GM21825 (cell line): Measurements from ENCODE around the gene LYPD1.

Experiments
- ATAC-seq: cut with Tn5 transposase; IDR thresholded peaks from one replicate; pipeline ENCODE4 v1.9.1; 2021; ENCODE audit warnings: mild to moderate bottlenecking, moderate library complexity; ENCODE audit not compliant: unreplicated experiment

The LYPD1 gene

DNA sequence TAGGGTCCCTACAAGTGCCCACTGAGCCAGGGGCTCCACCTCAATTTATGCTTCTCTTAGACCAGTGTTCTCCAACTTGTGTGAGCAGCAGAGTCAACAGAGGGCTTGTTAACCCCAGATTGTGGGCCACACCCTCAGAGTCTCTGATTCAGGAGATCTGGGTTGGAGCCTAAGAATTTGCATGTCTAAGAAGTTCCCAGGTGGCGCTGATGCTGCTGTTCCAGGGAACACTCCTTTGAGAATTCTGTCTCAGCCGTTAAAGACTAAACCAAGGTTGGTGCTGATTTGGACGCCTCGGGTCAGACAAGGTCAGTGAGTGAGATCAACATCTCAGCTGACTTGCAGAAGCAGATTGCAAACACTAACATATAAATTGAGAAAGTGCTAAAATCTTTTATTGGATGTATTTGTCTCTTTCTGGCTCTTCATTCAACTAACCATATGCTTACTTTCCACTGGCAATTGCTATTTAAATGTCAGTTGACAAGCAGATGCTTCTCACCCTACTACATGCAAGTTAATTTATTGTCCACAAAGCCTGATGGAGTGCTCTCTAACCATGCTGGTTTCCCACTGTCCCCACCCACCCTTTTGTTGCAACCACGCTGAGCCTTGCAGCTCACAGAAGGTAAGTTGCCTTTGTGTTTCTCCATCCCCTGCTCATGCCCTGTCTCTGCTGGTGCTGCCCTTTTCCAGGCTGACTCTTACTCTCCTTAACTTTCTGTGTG is 31.5 kb downstream of the LYPD1 start:
- no peak for ATAC-seq

DNA sequence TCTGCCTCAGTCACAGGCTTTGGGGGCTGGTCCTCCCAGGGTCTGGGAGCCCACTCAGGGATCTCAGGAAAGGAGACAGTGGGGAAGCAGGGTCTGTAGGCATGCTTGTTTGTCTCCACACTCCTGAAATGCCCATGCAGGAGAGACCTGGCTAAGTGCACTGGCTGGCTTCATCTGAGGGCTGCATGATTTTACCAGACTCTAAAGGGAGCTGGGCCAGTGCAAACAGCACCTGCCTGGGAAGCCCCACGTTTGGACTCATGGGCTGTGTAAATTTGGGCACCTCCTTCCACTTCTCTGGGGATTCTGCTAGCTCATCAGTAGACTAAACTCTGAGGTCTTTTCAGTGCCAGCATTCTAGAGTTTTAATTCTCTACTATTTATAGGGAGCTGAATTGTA is 33.7 kb downstream of the LYPD1 start:
- ATAC-seq, result no peak

DNA sequence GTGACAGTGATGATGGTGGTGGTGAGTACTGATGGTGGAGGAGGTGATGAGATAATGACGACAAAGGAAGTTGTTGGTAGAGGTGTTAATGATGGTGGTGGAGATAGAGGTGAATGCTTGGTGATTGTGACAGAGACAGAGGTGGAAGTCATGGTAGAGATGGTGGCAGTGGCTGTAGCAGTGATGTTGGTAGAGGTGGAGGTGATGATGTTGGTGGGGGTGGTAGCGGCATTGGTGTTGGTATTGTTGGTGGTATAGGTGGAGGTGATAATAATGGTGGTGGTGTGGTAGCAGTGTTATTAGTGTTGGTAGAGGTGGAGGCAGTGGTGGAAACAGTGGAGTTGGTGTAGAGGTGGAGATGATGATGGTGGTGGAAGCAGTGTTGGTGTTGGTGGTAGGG is 36.4 kb downstream of the LYPD1 start:
- ATAC-seq, result no peak

DNA sequence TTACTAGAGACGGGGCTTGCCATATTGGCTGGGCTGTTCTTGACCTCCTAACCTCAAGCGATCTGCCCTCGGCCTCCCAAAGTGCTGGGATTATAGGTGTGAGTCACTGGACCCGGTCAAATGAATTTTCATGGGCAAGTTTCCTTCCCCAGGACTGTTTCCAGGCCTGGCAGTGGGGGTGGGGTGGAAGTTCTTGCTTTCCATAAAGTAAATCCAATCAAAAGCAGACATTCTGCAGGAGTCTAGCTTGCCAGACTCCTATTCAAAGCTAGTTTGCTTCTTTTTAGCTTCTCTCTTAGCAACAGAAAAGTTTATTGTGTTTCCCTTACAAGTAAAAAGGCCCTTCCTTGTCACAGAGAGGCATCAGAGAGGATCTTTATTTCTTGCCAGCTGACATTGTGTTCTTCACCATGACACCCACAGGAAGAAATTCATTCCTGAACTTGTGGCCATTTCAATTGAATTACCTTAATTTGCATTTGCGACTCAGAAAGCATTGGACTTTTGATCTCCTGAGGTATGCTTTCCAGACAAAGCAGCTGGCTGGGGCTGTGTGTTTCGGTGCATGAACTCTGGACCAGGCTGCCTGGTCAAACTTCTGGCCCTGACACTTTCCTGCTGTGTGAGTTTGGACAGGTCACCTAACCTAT is 37.9 kb downstream of the LYPD1 start:
- no peak for ATAC-seq

DNA sequence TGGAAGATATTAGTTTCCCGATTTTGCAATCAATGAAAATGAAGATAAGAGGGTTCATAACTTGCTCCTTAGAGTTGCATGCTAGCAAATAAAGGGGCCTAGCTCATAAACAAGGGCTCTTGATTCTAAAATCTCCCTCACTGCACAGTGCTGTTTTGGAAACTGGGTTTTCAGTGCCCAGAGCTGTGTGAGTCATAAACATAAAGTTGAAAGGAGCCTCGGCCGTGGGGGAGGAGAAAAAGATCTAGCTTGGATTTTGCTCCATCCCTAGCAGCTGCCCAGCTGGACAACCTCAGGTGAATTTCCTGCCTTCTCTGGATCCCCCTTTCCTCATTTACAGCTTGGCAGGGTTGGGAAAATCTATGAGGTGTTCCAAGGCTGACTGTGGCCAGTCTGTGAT is 42.5 kb downstream of the LYPD1 start:
- ATAC-seq, result no peak

DNA sequence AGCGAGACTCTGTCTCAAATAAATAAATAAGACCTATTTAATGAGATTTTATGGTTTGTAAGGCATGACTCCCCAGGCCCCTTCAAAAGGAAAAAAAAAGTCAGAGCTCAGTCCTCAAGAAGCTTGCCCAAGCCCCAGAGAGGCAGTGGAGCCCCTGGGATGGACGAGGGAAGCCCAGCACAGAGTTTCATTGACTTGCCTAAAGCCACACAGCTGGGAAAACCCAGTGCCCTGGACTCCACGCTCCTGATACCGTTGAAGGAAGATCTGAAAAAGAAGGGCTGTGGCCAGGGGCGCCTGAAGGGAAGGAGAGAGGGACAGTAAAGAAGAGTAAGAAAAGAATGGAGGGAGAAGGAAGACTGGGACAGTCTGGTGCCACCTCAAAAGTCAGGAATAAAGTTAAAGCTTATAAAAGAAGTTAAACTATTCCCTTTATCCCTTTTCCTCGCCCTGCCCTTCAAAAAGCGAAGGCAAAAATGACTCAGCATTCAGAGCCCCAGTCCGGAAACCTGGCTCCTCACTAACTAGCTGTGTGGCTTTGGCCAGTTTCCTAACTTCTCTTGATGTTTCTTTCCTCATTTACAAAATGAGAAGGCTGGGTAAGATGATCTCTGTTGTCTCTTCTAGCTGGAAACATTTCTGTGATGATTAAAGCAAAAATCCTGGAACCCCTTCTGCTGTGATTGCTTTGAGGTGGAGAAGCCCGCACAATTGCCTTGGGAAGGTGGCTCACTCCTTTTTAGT is 46.7 kb downstream of the LYPD1 start:
- no peak for ATAC-seq

DNA sequence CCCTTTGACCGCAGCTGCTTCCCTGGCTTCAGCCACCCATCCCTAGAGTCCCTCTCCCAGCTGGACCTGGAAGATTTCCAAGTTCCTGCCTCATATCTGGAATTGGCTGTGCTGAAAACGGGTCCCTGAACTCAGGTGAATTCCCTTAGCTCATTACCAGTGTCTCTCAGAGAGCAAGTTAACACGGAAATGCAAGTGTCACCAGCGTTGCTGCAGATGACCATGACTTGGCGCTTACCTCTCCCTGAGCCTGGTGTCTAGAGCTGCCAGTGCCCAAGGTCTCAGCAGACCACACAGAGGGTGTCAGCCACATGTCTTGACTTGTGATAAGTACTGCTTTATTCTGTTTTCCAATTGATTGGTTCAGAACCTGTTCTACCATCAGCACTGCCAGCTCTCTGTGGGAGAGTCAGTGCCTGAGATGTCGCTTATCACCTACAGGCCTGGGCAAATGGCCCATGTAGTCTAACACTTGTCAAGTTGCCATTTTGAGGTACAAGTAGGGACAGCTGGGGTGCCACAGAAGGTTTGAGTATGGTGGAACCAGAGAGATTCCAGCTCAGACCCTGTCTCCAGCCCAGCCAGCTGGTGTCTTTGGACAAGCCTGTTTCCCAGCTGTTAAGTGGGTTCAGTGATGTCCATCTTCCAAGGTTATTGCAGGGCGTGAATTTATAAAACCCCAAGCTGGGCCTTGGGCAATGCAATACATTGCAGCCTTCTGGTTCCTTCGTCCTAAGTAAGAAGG is 48.7 kb downstream of the LYPD1 start:
- ATAC-seq, result no peak

DNA sequence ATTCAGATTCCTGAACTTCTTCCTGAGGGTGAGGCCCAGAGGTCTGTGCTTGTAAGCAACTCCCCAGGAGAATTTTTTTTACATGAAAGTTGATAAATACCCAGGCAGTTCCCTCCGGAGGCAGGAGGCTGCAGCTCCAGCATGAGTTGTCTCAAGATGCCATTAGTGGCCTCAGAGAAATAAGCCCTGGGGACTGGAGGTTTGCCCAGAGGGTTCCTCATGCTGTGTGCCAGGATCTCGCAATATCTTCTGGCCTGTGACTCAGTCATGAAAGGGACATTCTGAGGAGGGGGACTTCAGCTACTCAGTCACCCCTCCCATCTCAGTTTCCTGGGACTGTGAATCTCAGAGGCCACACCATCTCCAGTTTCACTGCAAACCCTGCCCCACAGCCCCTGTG is 49.9 kb downstream of the LYPD1 start:
- ATAC-seq, result no peak

DNA sequence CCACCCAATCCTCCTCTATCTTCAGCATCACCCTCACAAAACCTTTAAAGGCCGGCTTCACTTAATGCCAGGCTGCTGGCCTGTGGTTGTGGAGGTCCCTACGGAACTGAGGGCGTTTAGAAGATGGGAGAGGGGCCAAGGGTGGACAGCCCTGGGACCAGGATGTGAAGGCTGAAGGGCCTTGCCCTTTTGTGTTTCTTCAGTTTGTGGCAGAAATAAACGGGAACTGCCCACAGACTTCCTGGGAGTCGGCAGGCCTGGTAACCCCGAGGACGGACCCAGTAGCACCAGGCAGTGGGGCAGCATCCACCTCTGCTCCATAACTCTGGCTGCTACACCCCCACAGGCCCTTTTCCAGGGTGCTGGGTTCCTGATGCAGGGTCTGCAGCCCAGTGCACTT is 51.3 kb downstream of the LYPD1 start:
- ATAC-seq, result no peak

DNA sequence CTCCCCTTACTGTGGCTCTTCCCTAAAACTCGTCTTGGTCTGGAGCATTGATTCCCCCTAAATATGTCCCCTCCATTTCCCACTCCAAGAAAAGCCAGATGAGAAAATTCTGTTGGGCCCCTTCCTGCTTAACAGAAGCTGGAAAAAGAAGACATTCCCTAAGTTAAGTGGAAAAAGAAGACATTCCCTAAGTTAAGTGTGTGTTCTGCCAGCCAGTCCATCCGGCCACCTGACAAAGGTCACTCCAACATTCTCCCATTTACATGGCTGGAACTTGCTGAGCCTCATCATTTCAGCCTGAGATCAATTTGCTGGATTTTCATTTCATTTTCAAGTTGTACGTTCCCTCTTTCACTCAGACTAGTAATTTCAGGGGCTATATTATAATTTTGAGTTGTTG is 52.0 kb downstream of the LYPD1 start:
- no peak for ATAC-seq

DNA sequence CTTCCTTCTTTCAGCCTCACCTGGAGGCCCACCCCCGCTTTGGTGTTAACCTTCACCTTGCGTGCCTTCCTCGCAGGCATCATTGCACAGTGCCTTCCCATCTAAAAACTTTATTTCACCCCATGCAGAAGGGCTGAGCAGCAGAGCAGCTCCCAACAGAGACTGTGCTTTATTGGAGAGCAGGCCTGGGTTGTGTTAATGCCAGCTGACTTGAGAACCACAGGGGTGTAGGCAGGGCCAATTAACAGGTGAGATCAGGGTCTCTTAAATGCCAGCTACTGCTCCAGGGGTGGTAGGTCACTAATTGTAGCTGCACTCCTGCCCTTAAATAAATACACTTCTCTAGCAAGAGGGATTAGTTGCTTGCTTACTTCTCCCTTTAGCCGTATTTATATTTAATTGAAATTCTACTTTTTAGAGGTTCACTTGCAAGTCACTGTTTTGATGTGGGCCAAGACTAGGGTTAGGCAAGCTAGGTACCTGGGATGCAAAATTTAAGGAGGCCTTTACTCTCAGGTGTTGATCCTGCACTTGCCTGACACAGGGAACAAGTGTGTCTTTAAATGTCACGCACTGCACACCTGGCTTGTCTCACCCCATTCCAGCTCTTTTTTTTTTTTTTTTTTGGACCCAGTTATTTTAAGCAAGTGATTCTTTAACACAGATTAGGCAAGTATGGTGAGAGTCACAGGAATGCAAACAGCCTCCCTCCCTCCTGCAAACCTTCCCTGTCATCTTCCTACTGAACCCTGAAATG is 54.5 kb downstream of the LYPD1 start:
- ATAC-seq, result no peak

DNA sequence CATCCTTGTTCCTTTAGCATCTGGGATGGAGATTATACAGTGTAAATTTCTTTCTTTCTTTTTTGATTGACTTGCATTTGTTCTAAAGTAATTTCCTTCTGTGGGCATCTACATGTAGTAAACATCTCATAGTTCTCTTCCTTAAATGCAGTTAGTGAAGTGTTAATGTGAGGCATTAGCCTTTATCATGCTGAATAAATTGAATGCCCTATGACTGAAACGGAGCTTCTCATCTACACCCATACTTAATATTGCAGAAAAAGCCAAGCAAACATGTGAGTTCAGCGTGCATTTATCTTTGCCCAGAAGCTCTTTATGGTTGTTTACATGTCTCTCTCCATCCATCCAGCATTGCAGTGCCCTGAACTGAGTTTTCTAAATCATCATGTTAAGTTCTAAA is 58.3 kb downstream of the LYPD1 start:
- ATAC-seq, result no peak

DNA sequence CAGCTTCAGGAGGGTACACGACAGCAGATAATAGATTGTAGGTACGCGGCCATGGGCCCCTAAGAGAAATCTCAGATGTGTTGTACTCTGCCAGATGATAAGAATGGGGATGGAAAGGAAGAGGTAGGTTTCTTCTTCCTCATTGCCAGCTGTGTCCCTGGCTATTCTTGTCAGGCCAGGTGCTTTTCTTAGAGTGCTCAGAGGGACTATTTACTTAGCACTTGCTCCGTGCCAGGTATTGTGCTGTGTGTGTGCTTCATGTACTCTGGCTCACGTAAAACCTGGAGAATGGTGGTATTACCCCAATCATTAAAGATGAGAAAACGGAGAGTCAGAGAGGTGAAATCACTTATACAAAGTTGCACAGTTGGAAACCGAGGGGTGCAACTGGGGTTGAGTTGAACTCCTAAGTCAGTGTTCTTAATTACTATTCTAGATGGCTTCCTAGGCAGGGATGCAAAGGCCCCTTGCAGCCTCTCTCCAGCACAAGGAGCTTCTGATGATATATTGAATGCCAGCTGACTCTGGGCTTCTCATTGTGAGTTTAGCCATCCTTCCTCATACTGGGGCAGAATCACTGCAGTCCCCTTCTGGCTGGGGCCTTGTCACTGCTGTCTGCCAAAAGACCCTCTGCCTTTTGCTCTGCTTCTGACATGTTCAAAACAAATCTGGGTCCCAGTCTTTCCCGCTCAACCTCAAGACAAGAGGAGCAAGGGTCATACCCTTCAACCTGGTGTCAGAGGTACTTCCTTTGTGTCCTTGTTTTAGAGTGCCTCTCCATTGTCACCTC is 60.7 kb downstream of the LYPD1 start:
- ATAC-seq, result no peak

DNA sequence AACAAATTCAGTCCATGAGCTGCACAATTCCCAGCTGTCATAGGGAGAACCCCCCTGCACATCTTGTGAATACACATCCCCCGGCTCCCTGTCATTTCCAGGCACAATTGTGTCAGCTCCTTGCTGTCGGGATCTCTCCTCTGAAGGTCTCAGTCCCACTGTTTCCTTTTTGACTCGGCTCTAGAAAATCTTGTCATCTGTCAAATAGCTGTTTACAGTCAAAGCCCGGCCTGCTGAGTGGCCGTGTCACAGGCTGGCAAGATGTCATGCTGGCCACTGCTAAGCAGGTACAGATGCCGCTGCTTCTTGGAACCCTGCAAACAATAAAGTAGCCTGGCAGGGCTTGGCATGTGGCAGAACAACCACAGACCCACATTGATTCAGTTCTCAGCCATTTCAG is 61.7 kb downstream of the LYPD1 start:
- ATAC-seq, result no peak

DNA sequence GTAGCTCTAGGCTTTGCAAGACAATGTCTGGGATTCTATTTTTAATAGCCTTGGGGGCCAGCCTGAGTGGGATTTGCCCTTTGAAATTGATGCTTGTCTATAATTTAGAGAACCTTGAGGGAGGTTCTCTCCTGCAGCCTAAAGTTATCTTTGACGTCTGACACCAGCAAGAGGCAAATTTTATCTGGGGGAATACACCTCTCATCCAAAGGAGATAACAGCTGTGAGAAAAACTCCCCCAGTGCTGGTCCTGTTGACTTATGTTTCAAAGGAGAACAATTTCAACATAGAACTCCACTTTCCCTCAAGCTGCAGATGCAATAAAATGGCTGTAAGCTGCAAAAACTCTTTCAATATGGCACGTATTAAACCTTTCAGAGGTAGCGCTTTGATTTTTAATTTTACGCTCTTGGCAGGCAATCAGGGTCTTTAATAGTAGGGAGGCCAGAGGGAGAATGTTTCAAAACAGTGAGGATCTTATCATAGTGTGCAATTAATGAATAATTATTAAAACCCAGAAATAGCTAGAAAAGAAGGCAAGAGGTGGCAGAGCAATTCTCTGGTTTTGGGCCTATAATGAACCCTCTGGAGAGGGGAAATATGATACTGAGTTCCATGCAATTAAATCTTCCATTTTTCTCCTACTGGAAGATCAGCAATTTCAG is 62.4 kb downstream of the LYPD1 start:
- no peak for ATAC-seq

DNA sequence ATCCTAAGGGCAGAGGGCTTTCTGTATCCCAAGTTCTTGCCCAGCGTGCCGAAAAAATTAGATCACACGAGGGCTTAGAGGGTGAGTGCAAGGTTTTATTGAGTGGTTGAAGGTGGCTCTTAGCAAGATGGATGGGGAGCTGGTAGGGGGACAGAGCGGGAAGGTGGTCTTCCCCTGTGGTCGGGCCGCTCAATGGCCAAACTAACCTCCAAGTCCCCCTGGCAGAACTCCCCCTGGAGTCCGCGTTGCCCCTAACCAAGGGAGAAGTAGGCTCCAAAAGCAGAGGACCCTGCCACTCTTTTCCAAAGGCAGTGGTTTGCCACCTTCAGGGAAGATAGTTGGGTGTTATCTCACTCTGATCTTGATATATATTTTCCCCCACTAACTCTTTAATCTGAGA is 63.4 kb downstream of the LYPD1 start:
- no peak for ATAC-seq

DNA sequence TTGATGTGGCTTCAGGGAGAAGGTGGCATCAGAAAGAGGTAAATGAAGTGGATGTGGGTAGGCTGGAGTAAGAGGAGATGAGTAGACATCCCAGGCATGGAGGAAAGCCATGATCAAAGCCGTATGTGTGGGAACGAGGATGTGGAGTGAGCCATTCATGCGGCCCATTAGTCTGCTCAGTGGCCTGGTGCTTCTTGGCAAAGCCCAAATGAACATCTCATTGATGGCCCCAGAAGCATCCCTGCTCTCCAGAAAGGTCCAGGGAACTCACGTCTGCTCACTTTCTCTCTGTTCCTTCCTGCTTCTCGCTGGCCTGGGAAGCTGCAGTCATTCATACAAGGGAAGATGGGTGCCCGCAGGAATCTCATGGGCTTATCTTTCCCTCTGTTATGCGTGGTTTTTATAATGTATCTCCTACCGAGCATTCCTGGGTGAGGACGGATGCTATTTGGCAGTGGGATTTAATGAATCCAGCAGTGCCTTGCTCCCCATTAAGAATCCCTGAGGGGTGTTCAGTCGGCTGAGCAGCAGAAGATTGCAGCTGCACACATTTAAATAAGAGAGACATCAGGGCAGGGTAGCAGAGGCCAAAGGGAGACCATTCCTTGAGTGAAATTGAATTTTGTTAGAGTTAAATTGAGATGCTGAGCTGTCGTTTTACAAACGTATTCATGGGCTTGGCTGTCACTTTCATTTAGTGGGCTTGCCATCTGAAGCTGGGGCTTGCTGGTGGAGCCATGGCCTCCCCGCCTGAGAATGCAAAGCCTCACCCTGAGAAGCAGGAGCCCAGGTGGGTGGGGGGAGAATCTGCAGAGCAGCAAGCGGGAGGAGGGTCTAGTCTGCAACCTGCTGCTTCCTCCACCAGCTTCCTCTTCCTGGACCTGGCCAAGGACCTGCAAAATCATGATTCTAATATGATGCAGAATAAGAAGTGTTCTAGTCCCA is 64.5 kb downstream of the LYPD1 start:
- ATAC-seq, result no peak

DNA sequence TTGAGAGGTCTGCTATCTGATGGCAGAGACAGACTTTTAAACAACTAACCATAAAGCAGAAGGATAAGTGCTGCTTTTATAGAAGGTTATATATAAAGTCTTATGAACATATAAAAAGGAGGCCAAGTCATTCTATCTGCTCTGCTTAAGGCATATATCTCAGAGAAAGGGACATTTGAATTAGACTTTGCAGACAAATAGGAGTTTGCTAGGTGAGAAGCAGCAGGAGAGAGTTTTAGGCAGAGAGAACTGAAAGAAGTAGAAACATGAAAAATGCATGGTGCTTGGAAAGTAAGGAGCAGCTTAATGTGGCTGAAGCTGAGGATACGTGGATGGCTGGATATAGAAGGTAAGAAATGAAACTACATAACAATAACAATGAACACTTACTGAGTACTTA is 65.4 kb downstream of the LYPD1 start:
- ATAC-seq, result no peak
